Thyroid gland (tissue), 4 donors: Measurements from ENCODE around the gene TSPAN11.

Experiments
- CTCF ChIP-seq, 6 experiments: fragments of 200-600 bp in 3 of 6; fragments of 450-650 bp in 3 of 6; sonication (generic) in 3 of 6; IDR thresholded peaks; one replicate each; pipeline ENCODE4 v1.5.1; 2016 to 2019; ENCODE audit warnings: antibody characterized with exemption in 6 of 6, mild to moderate bottlenecking in 2 of 6, inconsistent platforms in 1 of 6, moderate library complexity in 1 of 6
- POLR2A ChIP-seq, 2 donors: fragments of 450-650 bp; IDR thresholded peaks; one replicate each; pipeline ENCODE4 v1.6.1; 2017; ENCODE audit warnings: antibody characterized with exemption in 2 of 2, mild to moderate bottlenecking in 2 of 2, moderate library complexity in 1 of 2

- TF ChIP-seq CTCF (IDR thresholded peaks at IDR 0.05) (no peak), POLR2A (IDR thresholded peaks at IDR 0.05) (no peak)
Measured at GRCh38 chr12:31021809-31022494, 95.4 kb downstream of the TSPAN11 start.
